Stomach (tissue), 4 donors: ENCODE data around the gene MYO9A.

Source experiments
- POLR2A ChIP-seq, 4 donors: fragments of 450-650 bp; IDR thresholded peaks; one replicate each; pipeline ENCODE4 v1.6.1; 2016; ENCODE audit warnings: antibody characterized with exemption in 4 of 4, control low read depth in 2 of 4, mild to moderate bottlenecking in 1 of 4, moderate library complexity in 1 of 4
- TF ChIP-seq, protein P1 (sequence below), 7 experiments: fragments of 450-650 bp in 4 of 7; fragments of 200-600 bp in 3 of 7; sonication (generic) in 3 of 7; IDR thresholded peaks; one replicate each; pipeline ENCODE4 v1.5.1; 2016 to 2019; ENCODE audit warnings: antibody characterized with exemption in 7 of 7, control low read depth in 2 of 7, mild to moderate bottlenecking in 1 of 7

DNA sequence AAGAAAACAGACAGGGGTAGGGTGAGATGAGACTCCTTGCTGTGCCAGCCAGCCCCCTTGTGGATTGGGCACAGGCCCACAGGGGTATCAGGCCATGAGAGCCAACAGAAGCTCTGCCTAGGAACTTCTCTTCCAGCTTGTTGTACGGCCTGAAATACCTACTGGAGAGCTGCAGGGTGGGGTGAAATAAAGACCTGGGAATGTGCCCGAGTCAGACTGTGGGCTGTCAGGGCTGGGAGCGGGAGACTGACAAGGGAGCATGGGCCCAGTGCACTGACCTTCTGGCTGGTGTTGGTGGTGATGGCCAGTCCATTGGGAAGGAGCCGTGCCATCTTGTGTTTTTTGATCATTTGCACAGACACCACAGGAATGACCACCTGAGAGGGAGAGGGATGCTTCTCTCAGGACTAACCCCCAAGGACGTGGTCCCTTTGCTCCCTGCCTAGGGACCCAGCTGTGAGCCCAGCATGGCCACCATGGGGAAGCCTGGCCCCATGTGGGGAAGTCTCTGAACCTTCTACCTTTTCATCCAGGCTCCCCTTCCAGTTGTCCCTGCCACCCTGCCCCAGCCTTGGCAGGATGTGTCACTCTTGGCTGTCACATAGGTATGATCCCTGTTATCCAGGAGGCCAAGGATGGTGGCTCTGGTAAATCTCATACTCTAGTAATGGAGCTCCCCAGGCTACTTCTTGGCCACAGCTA, 48.9 kb upstream of the MYO9A start:
- TF ChIP-seq, protein P1, sequence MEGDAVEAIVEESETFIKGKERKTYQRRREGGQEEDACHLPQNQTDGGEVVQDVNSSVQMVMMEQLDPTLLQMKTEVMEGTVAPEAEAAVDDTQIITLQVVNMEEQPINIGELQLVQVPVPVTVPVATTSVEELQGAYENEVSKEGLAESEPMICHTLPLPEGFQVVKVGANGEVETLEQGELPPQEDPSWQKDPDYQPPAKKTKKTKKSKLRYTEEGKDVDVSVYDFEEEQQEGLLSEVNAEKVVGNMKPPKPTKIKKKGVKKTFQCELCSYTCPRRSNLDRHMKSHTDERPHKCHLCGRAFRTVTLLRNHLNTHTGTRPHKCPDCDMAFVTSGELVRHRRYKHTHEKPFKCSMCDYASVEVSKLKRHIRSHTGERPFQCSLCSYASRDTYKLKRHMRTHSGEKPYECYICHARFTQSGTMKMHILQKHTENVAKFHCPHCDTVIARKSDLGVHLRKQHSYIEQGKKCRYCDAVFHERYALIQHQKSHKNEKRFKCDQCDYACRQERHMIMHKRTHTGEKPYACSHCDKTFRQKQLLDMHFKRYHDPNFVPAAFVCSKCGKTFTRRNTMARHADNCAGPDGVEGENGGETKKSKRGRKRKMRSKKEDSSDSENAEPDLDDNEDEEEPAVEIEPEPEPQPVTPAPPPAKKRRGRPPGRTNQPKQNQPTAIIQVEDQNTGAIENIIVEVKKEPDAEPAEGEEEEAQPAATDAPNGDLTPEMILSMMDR (IDR thresholded peaks at IDR 0.05), result no peak
- TF ChIP-seq POLR2A (IDR thresholded peaks at IDR 0.05), result no peak
